Measurements from ENCODE around the gene AP4M1.
"Not testable (repeated sequence)": the region's sequence is repeated elsewhere in the genome, so short reads cannot be mapped to it uniquely, and the experiment has no call there.

Gene AP4M1

GRCh38 chr7:100130608-100131453 lies 29.4 kb downstream of the AP4M1 start:
- DNase-seq (ENCODE audit: low spot score): peak; percentile 76

DNA sequence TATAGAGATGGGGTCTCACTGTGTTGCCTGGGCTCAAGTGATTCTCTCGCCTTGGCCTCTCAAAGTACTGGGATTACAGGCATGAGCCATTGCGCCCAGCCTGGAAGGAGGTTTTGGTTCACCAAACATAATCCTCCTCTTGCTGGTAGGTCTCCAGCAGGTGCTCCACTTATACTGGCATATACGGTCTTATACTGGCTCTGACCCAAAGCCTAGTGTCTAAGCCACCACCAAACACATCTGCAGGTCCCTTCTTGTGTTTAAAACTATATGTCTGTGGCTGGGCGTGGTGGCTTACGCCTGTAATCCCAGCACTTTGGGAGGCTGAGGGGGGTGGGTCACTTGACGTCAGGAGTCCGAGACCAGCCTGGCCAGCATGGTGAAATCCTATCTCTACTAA lies 30.7 kb downstream of the AP4M1 start:
- DNase-seq (ENCODE audit: low spot score): no peak

DNA sequence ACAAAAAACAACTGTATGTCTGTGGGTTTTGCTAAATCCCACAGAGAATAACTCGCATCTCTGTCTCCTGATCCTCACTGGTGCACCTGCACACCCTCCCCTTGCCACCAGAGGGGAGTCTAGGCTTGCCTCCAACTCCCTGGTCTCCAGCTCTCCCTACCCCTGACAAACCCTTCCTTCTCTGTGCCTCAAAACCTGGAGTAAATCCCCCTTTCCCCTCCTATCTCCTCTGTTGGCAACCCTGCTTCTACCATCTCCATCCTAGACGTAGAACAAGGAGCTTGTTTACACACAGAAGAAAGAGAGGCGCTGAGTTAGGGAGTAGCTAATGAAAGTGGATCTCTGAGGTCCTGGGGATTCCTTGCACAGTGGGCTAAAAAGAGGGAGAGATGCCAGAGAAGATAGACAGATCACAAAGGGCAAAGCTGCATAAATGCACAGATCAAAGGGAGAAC lies 31.3 kb downstream of the AP4M1 start:
- peak; percentile 71 for DNase-seq (ENCODE audit: low spot score)

GRCh38 chr7:100137851-100138760 lies 36.7 kb downstream of the AP4M1 start:
- no peak for DNase-seq (ENCODE audit: low spot score)

GRCh38 chr7:100141555-100141949 lies 40.1 kb downstream of the AP4M1 start:
- DNase-seq (ENCODE audit: low spot score): no peak

- DNase-seq (ENCODE audit: low spot score): no peak
Observed at GRCh38 chr7:100142461-100142860, 41.0 kb downstream of the AP4M1 start.

- not testable (repeated sequence) for DNase-seq (ENCODE audit: low spot score)
Observed at GRCh38 chr7:100146350-100146749, 44.9 kb downstream of the AP4M1 start.

GRCh38 chr7:100147278-100147677 lies 45.8 kb downstream of the AP4M1 start:
- DNase-seq (ENCODE audit: low spot score): no peak

DNA sequence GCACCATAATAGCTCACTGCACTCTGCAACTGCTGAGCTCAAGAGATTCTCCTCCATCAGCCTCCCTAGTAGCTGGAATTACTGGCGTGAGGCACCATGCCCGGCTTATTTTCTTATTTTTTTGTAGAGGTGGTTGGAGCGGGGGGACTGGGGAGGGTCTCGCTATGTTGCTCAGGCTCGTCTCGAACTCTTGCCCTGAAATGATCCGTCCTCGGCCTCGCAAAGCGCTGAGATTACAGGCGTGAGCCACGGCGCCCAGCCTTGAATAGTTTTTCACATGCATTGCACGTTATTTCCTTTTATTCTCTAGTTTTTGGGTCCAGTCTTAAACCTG lies 46.7 kb downstream of the AP4M1 start:
- DNase-seq (ENCODE audit: low spot score): no peak

GRCh38 chr7:100148559-100149328 lies 47.3 kb downstream of the AP4M1 start, which contains the start of gene LAMTOR4:
LAMTOR4 (plus strand) TSS chr7:100148918; CDS start chr7:100148973, 55 bp downstream.
- peak; percentile 97 for DNase-seq (ENCODE audit: low spot score)

DNA sequence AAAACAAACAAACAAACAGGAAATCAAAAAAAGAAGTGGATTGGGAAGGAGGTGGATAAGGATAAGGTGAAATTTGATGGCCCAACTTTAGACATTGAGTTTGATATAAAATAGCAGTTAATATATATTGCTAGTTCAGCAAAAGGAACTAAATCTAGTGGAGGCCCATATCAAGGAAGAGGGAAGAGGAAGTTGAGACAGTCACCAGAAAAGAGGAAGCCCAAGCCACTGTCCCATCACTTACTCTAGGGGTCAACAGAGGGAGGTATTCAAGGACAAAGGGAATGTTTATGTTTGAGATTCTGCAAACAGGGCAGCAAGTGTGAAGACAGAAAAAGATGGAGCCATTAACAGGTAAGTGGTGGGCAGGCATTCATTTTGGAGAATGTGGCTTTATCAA lies 51.0 kb downstream of the AP4M1 start:
- DNase-seq (ENCODE audit: low spot score): no peak

DNA sequence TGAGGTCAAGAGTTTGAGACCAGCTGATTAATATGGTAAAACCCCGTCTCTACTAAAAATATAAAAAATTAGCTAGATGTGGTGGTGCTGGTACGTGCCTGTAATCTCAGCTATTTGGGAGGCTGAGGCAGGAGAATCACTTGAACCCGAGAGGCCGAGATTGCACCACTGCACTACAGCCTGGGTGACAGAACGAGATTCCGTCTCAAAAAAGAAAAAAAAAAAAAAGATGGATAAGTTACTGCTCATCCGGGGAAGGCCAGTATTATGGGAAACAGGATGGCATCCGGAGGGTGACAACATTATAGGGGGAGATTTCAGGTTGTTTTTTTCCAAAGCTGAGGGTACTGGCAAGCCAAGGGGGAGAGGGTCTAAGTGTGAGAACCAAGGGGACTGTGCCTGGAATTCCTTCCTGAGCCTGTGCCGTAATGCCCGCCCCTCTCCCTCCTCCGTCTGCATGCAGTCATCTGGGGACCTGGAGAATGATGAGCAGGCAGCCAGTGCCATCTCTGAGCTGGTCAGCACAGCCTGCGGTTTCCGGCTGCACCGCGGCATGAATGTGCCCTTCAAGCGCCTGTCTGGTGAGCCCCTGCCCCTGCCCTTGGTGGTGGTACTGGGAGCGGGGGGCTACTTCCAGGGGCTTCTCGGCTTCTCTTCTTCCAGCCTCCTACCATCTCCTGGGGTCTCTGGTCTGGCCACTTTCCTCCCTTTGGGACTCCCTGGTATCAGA lies 51.7 kb downstream of the AP4M1 start:
- DNase-seq (ENCODE audit: low spot score): no peak

DNA sequence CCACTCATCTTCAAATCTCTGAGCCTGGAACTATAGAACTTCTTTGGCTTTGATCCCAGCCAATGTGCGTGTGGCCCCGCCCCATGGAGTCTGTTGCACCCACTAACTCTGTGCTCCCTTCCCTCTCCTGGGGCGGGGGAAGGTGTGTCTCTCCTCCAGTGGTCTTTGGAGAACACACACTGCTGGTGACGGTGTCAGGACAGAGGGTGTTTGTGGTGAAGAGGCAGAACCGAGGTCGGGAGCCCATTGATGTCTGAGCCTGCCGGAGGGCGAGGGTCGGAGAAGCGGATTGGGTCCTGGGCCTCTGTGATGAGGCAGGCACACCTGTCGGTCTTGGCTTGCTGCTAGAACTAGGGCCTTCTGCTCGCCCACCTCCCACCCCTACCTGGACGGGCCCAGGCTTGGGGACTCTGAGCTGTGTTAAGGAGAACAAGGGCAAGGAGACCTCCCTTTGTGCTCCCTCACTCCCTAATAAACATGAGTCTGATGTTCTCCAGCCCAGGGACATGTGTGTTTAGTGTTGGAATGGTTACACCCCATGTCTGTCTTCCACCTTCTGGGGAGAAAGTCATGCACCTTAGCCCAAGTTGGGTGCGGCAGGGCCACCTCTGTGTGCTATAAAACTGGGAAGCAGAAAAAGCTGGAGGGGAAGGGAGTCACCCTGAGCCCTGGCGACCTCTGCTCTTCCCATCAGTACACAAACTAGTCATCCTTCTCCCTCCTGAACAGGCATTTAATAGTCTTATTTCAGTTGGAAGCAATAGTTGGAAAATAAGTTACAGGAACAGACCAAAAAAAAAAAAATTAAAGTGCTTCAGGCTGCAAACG lies 52.5 kb downstream of the AP4M1 start:
- DNase-seq (ENCODE audit: low spot score): no peak

- no peak for DNase-seq (ENCODE audit: low spot score)
Observed at GRCh38 chr7:100154651-100155491, 53.4 kb downstream of the AP4M1 start.

DNA sequence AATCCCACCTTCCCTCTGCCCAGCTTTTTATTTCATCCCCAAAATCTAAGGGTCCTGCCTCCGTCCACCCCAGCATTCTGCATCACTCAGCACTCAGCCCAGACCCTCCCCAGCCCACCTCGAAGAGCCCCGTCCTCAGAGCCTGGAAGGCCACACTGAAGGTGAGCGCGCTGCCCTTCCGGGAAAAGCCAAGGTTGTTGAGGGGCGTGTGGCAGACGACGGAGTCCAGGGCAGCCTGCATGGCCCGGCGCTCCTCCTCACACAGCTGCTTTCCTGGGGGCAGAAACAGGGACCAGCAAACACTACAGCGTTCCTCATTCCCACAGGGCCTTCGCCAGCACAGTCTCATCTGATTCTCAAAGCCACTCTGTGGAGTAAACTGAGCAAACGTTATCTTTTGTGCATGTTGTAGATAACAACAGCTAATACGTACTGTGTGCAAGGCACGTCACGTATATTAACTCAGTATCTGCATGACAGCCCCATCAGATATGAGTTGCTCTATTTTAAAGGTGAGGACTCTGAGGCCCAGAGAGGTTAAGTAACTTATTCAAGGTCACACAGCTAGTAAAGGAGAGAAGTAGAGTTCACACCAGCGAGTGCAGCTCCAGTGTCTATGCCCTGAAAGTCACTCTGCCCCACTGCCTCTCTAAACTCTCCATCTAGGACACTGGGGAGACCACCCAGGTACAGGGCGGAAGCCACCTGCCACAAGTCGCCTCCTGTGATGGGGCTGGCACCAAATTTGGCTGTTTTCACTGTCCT lies 54.3 kb downstream of the AP4M1 start:
- no peak for DNase-seq (ENCODE audit: low spot score)

- DNase-seq (ENCODE audit: low spot score): no peak
Observed at GRCh38 chr7:100156331-100157068, 55.1 kb downstream of the AP4M1 start.

DNA sequence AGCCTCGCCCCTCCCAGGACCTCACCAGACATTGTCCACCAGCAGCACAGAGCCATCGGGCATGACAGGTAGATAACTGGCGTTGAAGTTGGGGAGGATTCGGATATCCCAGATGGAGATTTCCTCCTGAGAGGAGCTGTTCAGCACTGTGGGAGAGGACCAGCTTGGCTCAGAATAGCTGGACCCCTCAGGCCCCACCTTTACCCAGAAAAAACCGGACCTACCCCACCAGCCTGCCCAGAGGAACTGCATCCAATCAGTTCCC lies 55.6 kb downstream of the AP4M1 start:
- DNase-seq (ENCODE audit: low spot score): no peak
